HK-2 (cell line): ENCODE measurements around the gene GPA33.
"Not testable (repeated sequence)": the region's sequence is repeated elsewhere in the genome, so short reads cannot be mapped to it uniquely, and the experiment has no call there.

Experiments used
- DNase-seq: peaks from one replicate; pipeline ENCODE4 v3.0.0-alpha.2; 2018; ENCODE audit not compliant: unreplicated experiment

GPA33 gene

DNA sequence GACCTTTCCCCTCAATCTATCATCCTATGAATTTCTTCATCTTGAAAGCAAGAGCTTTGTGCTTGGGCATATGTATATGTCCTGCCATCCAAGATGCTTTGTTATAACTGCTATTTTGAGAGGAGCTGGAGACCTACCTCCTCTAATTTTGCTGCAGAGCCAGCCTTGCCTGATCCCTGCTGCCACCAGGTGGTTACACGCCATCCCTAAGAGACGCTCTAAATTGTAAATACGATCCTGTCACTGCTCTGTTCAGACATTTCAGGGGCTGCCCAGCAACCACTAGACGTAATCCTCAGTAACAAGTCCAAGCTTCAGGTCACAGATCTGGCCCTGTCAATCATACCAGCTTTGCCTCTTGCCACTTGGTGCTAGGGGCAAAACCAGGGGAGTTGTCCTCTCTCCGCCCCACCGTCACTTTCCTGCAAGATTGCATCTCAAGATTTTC, 32.9 kb downstream of the GPA33 start:
- peak; percentile 55 for DNase-seq

DNA sequence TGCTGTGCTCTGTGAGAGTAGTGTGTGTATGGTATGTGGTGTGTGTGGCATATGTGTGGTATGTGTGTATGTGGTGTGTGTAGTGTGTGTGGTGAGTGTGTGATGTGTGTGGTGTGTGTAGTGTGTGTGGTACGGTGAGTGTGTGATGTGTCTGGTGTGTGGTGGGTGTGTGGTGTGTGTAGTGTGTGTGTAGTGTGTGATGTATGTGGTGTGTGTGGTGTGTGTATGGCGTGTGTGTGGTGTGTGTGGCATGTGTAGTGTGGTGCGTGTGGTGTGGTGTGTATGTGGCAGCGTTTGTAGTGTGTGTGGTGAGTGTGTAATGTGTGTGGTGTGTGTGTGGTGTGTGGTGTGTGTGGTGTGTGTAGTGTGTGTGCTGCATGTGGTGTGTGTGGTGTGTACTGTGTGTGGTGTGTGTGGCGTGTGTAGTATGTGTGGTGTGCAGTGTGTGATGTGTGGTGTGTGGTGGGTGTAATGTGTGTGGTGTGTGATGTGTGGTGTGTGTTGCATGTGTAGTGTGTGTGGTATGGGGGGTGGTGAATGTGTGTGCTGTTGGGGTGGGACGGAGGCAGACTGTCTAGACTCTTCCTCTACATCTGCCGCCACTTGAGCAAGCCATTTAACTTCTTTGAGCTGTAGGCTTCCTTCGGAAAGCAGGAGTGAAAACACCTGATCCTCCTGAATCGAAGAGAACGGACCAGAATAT, 33.5 kb downstream of the GPA33 start:
- no peak for DNase-seq

DNA sequence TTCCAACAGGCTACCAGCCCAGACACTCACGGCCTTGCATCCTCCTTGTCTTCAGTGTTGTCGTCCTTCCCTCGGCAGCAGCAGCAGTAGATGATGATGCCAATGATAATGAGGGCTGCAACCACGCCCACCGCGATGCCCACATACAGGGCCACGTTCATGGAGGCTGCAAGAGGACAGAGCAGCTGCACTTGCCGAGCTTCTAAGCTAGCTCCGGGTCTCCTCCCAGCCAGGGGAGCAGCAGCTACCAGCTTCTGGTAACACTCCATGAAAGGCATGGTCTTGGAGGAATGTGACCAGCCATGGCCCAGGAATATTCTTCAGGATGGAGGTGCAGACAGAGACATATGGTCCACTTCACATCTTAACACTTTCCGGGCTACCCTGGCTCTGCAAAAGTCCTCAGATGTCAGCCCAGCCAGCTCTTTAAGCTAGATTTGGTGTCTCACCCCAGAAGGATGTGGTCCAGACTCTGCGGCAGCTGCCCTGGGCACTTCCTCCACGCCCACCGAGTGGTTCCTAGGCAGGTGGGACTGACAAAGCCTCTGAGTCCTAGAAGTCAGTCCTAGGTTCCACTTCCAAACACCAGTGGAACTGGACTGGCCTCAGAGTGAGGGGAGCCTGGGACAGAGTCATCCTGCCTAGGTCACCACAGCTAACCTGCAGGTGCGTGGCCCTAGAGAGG, 35.1 kb downstream of the GPA33 start:
- no peak for DNase-seq

DNA sequence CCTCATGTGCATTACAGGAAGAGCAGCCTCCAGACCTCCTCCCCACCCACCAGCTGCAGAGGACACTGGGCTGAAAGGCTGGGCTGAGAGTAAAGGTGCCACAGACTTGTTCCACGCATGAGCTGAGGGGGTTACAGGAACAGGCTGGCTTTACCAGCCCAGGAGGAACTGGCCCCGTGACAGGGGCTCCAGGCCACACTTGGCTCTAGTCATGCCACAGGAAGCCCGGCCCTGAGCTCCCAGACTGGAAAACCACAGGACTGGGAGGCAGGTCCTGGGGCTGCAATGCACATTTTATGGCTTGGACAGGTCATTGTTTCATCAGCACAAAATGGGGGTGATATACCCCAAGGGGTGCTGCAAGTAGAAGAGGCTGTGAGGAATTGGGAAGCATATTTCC, 35.6 kb downstream of the GPA33 start:
- DNase-seq = no peak

DNA sequence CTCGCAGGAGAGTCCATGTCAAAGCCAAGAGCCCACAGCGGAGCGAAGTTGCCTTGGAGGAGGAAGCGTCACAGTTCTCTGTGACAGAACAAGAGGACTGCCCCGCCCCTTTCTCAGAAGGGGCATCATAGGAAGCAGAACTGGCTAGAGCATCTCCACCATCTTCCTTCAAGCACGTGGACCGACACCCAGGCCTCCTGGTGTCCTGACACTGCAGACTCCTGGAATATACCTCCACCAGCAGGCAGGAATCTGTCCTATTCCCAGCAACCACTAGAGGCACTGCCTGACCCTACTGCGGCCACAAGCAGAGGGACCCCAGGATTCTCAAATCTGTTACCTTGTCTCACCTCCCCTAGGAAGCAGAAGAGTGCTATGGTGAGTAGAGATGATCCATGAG, 37.8 kb downstream of the GPA33 start:
- no peak for DNase-seq

DNA sequence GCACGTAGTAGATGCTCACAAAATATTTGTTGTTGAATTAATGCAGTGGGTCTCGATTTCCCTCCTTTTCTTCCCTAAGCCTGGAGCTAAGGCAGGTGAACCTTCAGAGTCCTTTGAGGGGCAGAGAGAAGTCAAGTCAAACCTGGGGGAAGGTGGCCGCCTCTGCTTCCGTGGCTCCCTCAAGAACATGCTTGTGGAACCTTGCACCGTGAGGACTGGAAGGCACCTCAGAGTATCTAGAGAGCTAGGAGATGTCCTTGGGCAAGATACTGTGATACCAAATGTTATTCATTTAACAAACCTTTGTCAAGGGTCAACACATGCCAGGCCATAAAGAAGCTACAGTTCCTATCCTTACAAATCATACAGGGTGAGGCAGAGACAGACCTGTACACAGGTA, 38.3 kb downstream of the GPA33 start:
- DNase-seq = no peak

DNA sequence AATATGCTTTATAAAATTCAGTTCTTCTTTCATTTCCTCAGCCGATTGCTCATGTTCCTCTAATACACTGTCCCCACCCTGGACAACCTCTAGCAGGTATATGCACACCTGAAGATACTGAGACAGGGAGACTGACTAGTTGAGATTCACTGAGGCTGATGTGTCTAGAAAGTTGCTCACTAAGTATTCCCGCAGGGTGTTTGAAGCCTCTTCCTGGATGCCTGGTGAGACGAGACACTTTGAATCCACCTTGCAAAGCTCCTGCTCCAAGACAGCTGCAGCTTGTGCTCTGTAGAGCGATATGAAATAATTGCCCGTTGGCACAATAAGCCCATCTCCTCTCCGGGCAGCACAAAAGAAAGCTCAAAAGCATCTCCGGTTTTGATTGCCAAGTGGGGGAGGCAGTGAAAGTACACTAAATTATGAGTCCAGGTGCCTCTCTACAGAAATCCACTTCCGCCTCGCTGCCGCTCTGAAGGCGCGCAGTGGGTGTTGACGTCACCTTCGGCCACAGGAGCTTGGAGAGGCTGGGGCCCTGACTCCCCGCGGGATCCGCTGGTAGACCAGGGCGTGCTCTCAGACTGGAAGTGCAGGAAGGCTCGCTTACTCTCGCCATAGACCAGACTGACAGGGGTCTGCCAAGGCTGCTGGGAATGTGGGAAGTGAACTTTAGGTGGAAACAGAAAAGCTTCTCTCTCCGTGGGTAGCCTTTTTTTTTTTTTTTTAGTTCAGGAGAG, 46.3 kb downstream of the GPA33 start:
- no peak for DNase-seq

DNA sequence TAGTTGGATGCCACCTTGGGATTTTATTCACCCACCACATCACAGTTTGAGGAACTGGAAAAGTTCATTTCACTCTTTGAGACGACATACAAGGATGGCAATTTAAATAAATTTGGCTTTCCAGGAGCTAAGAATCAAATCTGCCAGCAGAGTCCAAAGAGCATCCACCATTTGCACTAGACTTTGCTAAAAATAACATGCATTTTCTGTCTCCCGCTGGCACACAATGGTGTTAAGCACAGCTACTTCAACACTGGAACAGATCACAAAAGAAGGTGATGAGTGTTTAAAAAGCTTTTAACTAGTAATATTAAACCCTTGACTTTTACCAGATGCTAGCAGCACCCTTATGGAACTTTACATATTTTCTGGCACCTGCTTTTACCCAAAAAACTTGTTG, 56.5 kb downstream of the GPA33 start:
- DNase-seq = no peak

DNA sequence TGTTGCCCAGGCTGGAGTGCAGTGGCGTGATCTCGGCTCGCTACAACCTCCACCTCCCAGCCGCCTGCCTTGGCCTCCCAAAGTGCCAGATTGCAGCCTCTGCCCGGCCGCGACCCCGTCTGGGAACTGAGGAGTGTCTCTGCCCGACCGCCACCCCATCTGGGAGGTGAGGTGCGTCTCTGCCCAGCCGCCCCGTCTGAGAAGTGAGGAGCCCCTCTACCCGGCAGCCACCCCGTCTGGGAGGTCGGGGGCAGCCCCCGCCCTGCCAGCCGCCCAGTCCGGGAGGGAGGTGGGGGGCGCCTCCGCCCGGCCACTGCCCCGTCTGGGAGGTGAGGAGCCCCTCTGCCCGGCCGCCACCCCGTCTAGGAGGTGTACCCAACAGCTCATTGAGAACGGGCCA, 60.6 kb downstream of the GPA33 start:
- DNase-seq = not testable (repeated sequence)

DNA sequence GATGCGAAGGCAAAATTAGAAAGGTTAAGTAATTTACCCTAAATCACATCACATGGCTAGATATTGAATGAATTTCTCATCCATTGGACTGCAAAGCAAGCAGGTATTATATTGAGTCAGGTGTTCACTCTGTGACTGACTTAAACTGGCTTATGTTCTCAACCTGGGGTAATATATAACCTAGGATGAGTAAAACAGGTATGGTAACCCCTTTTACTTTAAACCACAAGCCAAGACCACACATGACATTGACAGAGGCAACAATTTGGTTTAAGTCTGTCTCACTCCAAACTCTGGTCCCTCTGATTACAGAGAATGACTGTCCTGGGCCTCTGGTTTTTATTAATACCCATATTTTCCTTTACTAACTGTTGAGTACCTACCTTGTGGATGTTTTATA, 67.8 kb downstream of the GPA33 start:
- DNase-seq = no peak

DNA sequence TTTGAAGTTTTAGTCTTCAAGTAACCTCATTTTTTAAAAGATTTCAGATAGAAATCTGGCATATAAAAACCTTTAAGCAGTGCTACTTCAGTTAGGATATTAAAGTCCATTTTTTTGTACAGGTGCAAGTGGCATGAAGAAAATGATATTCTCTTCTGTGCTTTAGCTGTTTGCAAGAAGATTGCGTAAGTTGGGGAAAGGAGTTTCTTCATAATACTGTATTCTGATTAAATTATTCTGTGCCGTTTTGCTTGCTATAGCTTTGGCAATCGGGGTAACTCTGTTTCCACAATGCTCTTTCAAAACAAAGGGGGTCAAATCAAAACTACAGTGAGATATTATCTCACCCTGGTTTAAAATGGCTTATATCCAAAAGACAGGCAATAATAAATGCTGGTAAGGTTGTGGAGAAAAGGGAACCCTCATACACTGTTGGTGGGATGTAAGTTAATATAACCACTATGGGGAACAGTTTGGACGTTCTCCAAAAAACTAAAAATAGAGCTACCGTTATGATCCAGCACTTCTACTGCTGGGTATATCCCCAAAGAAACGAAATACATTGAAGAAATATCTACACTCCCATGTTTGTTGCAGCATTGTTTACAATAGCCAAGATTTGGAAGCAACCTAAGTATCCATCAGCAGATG, 74.0 kb downstream of the GPA33 start:
- no peak for DNase-seq

DNA sequence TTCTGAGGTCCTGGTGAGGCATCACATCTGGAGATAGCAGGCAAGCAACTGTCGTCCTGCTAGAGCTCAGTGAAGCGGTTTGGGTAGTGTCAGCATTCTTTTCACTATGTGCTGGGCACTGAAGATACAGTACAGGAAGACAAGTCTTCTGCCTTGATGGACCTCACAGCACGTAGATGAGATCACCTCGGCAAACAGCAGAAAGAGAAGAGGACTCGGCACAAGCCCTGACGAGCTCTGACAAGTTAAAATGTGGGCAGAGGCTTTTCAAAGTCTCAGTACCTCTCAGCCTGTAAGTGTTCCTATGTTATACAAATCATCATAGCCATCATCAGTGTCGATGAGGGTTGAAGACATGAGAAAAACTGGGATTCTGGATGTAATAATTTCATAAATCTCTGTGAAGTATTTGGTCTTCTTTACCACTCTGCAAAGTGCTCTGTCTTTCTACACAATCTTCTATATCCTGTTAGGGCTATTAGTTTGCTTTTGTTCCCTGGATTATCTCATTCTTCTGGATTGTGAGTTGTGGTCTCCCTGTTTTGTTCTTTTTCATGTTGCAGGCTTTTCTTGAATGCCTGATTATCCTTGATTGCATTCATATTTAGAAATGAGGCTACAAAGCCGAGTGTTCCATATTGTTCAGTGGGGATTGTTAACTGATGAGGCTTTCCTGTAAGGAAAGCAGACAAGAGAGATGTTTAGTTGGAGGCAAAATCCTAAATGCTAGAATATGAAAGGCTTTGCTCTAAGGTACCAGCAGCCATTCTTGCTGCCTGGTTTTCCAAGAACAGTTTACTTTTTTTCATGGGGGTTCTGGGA, 76.9 kb downstream of the GPA33 start:
- DNase-seq = no peak

DNA sequence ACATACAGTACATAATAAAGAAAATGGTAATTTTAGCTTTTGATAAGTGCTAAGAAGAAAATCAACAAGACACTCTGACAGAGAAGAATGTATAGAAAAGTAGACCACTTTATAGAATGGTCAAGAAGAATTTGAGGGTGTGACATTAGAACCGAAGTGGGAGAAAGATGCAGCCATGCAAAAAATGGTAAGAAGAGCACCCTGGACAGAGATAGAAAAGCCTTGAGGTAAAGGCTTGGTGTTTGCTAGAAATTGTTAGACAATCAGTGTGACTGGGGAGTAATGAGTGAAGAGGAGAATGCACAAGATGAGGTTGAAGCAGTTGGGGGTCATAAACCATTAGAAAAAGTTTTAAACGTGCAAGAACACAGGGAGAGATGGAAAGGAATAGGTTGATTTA, 77.6 kb downstream of the GPA33 start:
- no peak for DNase-seq

DNA sequence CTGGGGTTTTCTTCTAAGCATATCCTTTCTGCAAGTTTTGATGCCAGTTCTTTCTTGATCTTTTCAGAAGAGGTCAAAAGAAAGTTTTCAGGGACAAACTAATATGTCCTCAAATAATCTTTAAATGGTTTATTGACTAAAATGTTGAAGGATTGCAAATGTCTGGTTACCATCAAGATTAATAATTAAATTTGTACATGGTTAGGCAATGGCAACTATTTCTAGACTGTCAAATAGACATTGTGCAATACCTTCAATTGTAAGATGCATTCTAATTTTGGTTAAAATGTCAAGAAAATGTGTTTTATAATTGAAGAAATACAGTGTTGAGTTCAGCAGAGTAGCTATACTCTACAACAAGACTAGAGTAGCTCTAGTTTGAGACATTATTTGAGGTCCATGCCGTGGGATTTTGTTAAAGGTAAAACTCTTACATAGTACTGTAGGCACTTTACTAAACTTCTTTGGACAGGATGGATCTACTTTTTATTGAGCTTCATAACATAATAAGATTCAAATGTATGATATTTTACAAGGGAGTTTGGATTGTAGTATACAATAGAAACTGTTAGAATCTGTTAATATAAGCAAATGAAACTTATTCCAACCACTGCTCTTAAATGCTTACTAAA, 78.5 kb downstream of the GPA33 start:
- no peak for DNase-seq

DNA sequence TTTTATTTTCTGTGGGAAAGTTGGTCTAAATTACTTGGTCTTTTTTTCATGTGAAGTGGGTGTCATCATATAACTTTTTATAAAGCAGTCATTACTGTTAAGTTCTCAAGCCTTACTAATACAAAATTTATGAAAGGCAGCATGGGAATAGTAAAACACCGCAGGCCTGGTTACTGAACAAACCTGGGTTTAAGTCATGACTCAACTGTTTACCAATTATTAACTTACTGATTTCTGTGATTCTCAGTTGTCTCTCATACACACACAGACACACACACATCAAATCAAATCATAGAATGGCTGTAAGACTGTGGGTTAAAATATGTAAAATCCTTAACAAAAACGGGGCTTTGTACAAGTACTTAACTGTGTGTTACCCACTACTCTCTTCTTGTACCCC, 86.5 kb downstream of the GPA33 start:
- no peak for DNase-seq
